DMS79 treated with DMSO at 0.1 percent for 48 hours (cell line): ENCODE results near the gene AP2B1.
"Not testable (repeated sequence)": the region's sequence is repeated elsewhere in the genome, so short reads cannot be mapped to it uniquely, and the experiment has no call there.

Experiments used
- DNase-seq: peaks from one replicate; lab custom pipeline; 2025; lab: John Stamatoyannopoulos, UW

Gene AP2B1

DNA sequence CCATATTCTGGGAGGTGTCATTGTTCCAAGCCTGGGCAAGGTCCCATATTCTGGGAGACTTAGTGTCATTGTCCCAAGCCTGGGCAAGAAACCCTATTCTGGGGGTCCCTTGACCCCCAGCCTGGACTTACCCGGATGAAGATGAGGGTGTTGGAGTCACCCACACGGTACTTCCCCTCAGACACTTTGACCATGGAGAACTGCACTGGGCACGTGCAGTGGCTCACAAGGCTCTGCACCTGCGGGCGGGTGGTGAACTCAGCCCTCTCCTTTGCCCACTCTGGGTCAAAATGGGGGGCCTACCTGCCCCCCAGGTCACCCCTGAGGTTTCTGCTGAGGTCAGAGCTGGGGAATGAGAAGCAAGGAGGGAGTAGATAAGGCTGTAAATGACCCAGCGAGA is 161.9 kb downstream of the AP2B1 start:
- no peak for DNase-seq

DNA sequence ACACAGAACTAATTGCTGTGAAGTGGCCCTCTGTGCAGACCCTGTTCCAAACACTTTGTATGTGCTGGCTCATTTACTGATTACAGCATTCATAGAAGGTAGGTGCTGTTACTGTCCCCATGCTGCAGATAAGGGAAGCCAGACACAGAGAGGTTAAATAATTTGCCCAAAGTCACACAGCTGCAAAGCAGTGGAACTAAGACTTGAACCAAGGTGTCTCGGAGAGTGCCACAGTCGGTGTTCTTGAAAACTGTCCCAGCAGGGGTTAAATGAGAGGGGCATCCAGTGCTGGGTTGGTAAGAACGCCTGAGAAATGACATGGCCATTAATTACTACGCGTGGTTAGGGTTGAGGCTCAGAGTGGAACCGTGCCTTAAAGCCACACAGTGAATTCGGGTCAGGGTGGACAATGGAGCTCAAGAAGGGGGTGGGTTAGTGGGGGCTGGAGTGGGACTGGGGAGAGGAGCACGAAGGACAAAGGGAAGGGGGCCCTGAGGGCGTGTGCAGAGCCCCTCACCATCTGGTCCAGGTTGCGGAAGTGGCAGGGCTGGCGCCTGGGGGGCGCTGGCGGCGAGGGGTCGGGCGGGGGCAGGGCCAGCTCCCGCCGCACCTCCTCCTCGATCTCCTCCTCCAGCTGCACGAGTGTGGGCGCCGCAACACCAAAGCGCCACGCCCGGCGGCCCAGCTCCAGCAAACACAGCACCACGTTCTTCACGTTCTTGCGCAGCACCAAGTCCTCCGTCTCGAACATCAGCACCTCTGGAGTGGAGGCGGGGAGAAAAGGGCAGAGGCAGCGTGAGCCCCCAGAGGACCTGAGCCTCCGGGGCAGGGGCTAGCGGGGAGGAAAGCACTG is 162.7 kb downstream of the AP2B1 start:
- DNase-seq: peak; percentile 20

DNA sequence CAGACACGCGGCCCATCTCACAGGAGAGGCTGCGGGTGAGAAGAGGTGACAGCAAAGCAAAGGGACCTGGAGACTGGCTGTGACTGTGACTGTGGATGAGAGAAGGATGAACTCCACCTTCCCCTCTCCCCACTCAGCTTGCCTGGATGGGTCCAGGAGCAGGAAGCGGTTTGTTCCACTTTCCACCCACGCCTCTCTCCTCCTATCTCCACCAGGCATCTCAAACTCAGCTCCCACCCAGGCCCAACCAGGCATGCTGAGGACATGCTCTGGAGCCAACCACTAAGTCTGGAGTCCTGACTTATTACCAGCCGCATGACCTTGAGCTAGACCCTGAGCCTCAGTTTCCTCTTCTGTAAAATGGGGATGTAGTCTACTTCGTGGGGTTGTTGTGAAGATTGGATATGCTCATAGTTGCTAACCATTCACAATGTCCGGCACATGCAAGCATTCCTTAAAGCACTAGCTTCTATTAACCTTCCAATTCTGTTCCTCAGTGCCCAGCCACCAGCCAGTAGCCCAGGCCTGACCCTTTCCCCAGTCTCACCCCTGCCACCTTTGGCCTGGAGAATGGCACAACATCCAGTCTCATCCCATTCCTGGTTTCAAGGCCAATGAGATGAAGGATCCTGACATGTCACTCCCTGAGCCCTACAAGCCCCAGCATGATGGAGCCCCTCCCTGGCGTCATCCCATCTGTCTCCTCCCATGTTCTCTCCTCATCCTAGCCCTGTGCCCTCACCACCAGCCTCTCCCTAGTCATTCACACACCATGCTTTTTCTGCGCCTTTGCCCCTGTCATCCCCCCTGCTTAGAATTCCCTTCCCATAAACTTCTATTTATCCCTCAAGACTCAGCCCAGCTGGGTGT is 163.6 kb downstream of the AP2B1 start:
- DNase-seq: no peak

GRCh38 chr17:35751541-35751940 is 164.4 kb downstream of the AP2B1 start:
- DNase-seq: not testable (repeated sequence)

DNA sequence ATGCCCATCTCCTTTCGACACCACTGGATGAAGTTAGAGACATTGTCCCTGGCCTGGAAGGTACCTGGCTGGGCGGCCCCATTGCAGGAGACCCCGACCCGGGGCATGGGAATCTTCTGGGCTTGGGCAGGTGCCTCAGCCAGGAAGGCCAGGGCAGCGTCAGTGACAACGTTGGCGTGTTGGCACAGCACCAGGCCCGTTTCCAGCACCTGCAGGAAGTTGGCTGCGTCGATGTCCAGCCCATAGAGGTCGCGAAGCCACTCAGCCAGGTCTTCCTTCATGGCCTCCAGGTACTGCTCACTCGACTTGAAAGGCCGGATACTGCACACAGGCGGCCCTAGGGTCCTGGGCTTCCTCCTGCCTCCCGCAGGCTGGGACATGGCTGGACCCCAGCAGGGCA is 165.3 kb downstream of the AP2B1 start:
- no peak for DNase-seq

GRCh38 chr17:35752945-35753764 is 166.0 kb downstream of the AP2B1 start, which contains the start of gene GAS2L2:
GAS2L2 (minus strand) TSS chr17:35753239; CDS start chr17:35752850, 389 bp downstream.
- no peak for DNase-seq

DNA sequence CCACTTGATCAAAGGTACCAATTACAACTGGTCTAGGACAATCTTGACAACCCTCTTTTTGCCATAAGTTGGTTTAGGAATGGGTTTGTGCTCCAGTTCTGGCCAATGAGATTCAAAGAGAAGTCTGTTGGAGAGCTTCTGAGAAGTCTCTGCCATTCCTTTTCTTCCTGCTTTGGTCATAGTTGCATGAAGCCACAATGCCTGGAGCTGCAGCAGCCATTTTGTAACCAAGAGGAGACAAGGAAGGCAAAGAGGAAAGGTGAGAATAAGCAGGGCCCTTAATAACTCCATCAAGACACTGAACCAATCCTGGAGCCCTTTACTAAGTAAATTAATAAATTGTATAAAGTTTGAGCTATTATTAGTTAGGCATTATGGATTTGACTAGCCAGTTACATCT is 170.1 kb downstream of the AP2B1 start:
- DNase-seq: no peak

DNA sequence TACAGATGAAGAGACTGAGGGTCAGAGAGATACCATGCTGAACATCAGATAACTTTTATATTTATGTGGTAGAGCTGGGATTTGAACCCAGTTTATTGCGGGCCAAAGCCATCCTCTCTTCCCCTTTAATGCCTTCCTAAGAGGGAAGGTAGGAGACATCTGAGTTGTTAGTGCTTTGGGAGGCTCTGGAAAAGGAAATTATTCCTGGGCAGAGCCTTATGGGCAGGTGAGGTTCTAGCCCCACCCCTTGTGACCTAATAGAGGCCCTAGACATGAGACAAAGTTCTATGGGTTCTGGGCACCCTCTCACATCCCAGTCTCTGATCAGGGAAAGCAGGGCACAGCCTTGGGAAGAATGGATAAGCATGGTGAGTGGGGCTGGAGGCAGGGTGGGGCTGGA is 173.5 kb downstream of the AP2B1 start, which contains the start of gene C17orf50:
C17orf50 (plus strand) TSS at position 301 of the 400 bp plus-strand sequence; CDS start at position 356, 55 bp downstream.
- no peak for DNase-seq

GRCh38 chr17:35761601-35762000 is 174.5 kb downstream of the AP2B1 start:
- DNase-seq: no peak

GRCh38 chr17:35763767-35764122 is 176.6 kb downstream of the AP2B1 start:
- DNase-seq: no peak

DNA sequence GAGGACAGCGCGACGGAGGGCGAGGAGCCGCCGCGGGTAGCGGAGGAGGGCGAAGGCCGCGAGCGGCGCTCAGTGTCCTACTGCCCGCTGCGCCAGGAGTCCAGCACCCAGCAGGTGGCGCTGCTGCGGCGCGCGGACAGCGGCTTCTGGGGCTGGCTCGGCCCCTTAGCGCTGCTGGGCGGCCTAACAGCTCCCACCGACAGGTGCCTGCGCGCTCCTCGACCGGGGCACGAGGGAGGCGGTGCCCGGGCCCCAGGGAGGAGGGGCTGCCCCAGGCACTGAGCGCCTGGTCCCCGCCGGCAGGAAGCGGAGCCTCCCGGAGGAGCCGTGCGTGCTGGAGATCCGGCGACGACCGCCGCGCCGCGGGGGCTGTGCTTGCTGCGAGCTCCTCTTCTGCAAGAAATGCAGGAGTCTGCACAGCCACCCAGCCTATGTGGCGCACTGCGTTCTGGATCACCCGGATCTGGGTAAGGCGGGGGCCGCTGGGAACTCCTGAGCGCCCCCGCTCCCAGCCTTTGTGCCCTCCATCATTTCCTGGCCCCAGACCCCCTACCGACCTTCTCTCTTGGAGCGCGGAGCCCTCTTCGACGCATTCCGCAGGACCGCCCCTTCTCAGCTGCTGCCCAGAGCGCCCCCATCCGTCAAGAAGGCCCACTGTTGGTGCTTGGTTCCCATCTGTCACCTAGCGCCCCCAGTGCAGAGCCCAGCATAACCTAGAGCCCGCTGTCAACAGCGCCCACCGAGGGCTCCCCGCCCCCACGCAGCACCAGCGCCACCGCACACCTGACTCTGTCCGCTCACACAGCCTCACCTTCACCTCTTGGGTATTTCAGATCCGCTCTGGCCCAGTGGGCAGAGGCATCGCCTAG is 177.2 kb downstream of the AP2B1 start:
- peak; percentile 75 for DNase-seq

GRCh38 chr17:35765086-35765710 is 178.1 kb downstream of the AP2B1 start:
- DNase-seq: no peak

DNA sequence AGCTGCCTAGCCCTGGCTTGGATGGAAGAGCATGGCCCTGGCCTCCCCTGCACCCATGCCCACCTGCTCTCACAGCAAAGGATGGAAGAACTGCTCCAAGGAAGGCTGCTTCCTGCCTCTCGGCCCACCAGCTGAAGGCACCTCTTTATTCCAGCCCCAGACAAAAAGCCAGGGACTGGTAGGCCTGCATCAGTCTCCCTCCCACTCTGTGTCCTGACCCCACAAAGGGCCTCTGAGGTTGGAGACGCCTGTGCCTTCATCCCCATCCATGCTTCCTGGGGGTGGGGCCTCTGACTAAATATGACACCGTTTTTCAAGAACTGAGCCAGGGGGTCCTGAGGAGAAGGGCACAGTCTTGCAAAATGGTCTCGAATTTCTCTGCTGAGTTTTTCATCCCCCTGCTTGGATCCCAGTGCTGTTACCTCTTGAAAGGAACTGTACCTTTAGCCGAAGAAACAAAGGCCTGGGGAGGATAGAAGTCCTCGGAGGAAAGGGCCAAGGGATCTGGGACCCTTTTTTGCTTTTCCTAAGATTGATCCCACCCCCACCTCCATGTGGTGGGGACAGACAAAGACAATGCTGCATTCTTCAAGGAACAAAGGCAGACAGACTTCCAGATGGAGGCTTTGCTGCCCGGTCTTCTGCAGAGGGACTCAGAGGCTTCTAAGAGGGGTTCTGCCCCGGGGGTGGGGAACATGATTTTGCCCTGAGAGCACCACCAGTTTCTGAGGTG is 178.8 kb downstream of the AP2B1 start:
- no peak for DNase-seq

- no peak for DNase-seq
Observed at GRCh38 chr17:35766489-35766877, 179.4 kb downstream of the AP2B1 start.

DNA sequence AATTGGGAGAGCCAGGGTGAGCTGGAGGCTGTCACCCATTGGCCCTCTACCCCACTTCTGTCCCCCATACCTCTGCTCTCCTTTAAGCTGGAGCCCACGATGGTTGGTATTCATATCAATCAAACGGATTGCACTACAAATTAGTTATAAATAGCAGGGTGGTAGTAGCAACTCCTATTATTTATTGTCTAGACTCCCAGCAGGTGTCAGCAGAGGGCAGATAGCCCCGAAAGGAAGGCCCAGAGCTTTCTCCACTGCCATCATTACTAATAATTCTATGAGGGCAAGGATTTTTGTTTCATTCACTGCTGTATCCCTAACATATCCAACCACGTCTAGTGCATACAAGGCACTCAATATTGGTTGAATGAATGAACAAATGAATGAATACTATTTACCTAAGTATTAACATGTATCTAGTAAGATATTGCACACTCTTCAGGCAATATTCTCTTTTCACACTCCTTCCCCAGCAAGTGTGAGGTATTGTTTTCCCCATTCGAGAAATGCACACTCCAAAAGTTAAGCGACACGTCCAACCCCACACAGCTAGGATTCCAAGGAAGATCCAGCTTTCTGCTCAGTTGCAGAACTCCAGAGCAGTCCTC is 179.9 kb downstream of the AP2B1 start:
- DNase-seq: peak; percentile 28

GRCh38 chr17:35768797-35769196 is 181.7 kb downstream of the AP2B1 start:
- no peak for DNase-seq

DNA sequence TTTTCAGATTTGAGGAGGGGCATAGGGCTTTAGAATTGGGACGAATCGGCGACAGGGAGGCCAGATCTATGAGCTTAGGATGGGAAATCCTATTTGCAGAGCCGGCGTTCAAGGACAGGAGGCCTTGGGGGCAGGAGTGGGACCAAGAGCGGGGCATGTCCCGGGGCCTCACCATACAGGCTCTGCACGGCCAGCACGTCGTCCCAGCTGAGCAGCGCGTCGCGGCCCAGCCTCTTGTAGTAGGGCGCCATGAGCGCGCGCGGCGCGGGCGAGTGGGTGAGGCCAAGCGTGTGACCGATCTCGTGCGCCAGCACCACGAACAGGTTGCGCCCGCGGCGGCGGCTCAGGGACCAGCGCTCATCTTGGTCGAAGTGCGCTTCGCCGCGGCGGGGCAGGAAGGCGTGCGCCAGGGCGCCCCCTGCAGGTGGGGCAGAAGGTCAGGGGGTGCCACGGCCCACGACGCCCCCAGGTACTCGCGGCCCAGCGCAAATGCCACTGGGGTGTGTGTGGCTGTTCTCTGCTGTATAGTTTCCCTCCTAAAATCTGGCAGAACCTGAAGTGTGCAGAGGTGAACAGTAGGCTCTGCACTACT is 182.9 kb downstream of the AP2B1 start:
- DNase-seq: no peak

GRCh38 chr17:35773129-35773528 is 186.0 kb downstream of the AP2B1 start:
- DNase-seq: no peak
